Adipose tissue (tissue), 3 donors: Measurements from ENCODE around the gene ZFR2. TPM values are rescaled to one million over a fixed set of nuclear protein-coding genes. Genes with fewer than 3 reads are reported as not detected.

Experiments used
- H3K27ac ChIP-seq: one replicate; pipeline ENCODE4 v1.5.1; 2013; ENCODE audit warnings: low read depth, low read length
- WGBS, 3 donors: extraction: QIAGEN DNeasy Blood & Tissue Kit; methylation state at CpG; one replicate each; pipeline ENCODE4 v1.1.7; 2013; 5-methylcytosine and 5-hydroxymethylcytosine counted together
- polyA plus RNA-seq, 3 donors: library from polyadenylated mRNA; stranded (reverse); fragments of 200-250 nt; gene quantifications; one replicate each; pipeline ENCODE4 v1.2.3, GENCODE V29; 2013
- donor health status: healthy with polysubstance abuse.
- donor health status: Bipolar disorder and iron deficiency.
- donor health status: healthy.

Gene ZFR2
- polyA plus RNA-seq, 3 donors: 0.03 to 0.23 TPM; not detected in 1

DNA sequence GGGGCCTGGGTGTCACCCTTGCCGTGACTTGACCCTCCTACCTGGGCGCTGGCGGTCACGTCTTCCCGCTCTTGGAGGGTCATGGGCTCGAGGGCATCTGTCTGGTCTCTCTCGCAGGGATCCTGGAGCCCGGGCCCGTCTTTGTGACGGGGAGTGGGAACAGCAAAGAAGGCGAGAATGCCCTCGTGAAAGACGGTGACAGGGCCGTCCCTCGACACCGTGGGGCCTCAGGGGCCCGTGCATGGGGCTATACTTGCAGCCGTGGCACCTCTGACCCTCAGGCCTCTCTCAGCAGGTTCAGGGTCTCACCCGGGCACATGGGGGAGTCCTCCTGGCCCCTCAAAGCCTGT lies 61.7 kb downstream of the ZFR2 start:
- WGBS, 3 donors: 66 to 89% (median 73%) methylated on average over 15 to 19 of the region's 19 CpGs
- no peak overlapping the region for H3K27ac ChIP-seq

- 83 to 88% (median 87%) methylated on average over 25 to 29 of the region's 29 CpGs for WGBS, 3 donors
- H3K27ac ChIP-seq: no peak overlapping the region
Measured at GRCh38 chr19:3805859-3806258, 63.0 kb downstream of the ZFR2 start.

DNA sequence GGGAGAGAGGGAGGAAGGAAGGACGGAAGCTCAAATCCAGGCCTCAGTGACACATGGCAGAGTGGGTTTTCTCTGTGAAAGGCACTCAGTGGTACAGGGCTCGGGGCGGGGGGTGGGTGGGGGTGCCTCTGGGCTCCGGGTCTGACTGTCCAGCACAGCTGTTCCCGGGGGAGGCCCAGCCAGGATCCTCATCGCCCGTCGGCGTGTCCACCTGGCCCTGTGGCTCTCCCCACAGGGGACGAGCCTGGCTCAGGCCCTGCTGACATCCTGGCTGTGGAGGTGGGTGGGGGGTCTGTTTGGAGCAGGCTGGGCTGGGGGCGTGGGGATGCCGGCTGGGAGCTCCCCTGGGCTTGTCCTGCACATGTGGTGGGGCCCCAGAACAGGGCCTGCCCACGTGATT lies 64.4 kb downstream of the ZFR2 start:
- 64 to 73% (median 71%) methylated on average over 12 to 13 of the region's 13 CpGs for WGBS, 3 donors

GRCh38 chr19:3803986-3804385 lies 64.9 kb downstream of the ZFR2 start:
- WGBS, 3 donors: 51 to 75% (median 73%) methylated on average over 10 of the region's 10 CpGs

More for the DNA sequence above, 64.4 kb downstream of the ZFR2 start:
- H3K27ac ChIP-seq: no peak overlapping the region

GRCh38 chr19:3803114-3803888 lies 65.5 kb downstream of the ZFR2 start:
- WGBS, 3 donors: 71 to 87% (median 81%) methylated on average over 22 to 24 of the region's 24 CpGs

More at GRCh38 chr19:3803986-3804385, 64.9 kb downstream of the ZFR2 start:
- H3K27ac ChIP-seq: no peak overlapping the region

DNA sequence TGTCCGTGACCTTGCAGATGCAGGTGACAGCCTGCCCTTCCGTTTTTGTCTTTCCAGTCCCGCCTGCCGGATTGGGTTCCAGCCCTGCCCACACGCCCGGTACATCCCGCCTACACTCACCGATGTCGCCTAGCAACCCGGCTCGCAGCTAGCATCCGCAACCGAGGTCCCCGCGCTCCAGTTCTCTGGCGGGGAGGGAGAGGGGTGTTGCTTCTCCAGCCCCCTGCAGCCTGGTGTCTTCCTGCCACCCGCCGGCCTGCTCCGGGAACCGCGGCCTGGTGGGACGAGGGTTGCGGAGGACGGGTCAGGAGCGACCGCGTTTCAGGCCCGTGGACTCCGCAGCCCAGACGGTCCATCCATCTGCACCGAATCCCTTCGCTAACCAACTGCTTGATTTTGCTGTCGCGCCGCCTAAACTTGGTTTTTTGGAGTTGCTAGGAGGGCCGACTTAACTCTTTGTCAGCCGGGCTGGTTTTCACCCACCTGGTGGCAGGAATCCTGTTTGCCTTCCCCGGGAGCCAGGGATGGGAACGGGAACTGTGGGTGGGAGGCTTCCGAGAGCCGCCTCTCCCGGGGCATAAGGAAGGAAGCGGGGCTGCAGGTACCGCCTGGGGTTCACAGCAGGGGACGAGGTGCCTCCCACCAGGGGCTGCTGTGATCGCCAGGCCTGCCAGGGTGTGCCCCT lies 67.3 kb downstream of the ZFR2 start:
- WGBS, 3 donors: 2 to 3% (median 3%) methylated on average over 45 to 46 of the region's 46 CpGs
- no peak overlapping the region for H3K27ac ChIP-seq

More at GRCh38 chr19:3803114-3803888, 65.5 kb downstream of the ZFR2 start:
- H3K27ac ChIP-seq: no peak overlapping the region

DNA sequence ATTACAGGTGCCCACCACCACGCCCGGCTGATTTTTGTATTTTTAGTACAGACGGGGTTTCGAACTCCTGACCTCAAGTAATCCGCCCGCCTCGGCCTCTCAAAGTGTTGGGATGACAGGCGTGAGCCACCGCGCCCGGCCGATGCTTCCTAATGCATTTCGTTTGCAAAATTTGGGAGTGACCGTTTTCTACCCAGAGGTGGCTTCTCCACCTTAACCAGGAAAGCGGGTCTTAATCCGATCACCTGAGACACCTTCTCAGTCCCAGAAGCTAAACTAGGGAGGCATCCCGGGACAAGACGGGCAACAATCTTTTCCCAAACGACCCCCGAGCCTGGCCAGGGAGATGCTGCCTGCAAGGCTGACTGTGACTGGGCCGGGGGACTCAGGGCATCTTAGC lies 67.8 kb downstream of the ZFR2 start:
- WGBS, 3 donors: 30 to 34% (median 33%) methylated on average over 21 of the region's 21 CpGs
- no peak overlapping the region for H3K27ac ChIP-seq

DNA sequence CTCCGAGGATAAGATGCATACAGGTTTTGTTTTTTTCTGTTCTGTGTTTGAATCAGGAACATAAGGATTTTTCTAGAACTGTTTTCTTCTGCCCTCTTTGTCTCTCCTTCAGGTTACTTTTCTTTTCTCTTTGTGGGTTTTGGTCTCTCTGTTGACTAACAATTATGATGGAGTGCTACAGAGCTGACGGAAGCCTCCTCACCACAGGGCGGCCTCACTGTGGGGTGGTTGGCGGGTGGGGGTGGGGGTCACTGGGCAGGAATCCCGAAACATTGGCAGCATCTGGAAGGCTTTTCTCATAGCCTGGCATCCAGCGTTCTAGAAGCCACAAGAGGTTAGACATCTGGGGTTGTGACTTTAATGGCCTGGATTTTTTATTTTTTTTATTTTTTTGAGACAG lies 70.7 kb downstream of the ZFR2 start:
- H3K27ac ChIP-seq: no peak overlapping the region
- 53 to 63% (median 61%) methylated on average over 6 of the region's 6 CpGs for WGBS, 3 donors

DNA sequence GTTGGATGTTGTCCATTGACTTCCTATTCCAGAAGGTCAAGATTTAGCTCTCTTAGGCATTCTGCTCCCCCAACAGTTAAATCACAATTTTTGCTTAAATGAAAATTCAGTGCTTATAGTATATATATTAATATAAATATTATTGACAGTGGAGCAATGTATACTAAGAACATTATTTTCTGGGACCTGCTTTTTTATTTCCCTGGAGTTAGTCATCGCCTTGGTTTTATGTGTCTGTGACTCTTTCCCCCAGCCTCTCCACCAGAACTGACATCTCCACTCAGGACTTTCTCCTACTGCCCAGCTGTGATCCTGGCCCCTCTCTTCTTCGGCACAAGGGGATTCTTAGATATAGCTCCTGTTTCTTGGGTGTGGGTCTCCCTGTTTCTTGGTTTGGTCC lies 72.5 kb downstream of the ZFR2 start:
- no peak overlapping the region for H3K27ac ChIP-seq
- 84 to 94% (median 91%) methylated on average over 2 of the region's 2 CpGs for WGBS, 3 donors

DNA sequence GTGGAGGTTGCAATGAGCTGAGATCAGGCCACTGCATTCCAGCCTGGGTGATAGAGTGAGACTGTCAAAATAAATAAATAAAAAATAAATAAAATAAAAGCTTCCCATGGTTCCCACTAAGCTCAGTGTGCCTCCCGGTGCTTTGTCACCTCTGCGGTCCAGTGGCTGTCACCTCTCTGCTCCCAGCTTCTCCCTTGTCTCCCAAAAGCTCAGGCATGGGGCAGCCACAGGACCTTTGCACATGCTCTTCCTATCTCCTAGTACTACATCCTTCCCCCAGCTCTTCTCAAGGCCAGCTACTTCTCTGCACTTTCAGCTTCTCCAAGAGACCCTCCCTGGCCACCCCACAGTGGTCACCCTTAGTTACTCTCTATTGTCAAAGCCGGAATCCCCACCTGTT lies 75.0 kb downstream of the ZFR2 start:
- 92 to 100% (median 96%) methylated on average over 3 of the region's 3 CpGs for WGBS, 3 donors
- H3K27ac ChIP-seq: no peak overlapping the region

- no peak overlapping the region for H3K27ac ChIP-seq
- 74 to 80% (median 75%) methylated on average over 3 of the region's 3 CpGs for WGBS, 3 donors
Measured at GRCh38 chr19:3792114-3792513, 76.7 kb downstream of the ZFR2 start.

DNA sequence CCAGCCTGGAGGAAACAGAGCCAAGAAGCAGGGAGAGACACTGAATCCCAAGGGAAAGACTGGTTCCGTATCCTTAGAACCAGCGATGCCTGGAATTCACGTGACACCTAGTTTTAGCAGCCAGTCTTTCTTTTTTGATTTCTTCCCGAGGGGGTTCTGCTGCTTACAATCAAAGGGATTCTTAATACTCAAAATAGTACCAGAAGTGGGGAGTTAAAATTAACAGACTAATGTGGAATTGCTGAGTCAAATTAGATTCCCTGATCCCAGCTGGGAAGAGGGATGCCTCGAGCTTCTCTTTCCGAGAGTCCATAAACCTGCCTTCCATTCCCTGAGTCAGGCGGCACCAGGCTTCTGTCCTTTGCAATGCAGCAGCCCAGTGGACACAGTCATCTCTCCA lies 77.9 kb downstream of the ZFR2 start:
- H3K27ac ChIP-seq: no peak overlapping the region
- WGBS, 3 donors: 77 to 81% (median 80%) methylated on average over 7 of the region's 7 CpGs

GRCh38 chr19:3790209-3790734 lies 78.6 kb downstream of the ZFR2 start:
- WGBS, 3 donors: 68 to 73% (median 71%) methylated on average over 6 of the region's 6 CpGs
- no peak overlapping the region for H3K27ac ChIP-seq

DNA sequence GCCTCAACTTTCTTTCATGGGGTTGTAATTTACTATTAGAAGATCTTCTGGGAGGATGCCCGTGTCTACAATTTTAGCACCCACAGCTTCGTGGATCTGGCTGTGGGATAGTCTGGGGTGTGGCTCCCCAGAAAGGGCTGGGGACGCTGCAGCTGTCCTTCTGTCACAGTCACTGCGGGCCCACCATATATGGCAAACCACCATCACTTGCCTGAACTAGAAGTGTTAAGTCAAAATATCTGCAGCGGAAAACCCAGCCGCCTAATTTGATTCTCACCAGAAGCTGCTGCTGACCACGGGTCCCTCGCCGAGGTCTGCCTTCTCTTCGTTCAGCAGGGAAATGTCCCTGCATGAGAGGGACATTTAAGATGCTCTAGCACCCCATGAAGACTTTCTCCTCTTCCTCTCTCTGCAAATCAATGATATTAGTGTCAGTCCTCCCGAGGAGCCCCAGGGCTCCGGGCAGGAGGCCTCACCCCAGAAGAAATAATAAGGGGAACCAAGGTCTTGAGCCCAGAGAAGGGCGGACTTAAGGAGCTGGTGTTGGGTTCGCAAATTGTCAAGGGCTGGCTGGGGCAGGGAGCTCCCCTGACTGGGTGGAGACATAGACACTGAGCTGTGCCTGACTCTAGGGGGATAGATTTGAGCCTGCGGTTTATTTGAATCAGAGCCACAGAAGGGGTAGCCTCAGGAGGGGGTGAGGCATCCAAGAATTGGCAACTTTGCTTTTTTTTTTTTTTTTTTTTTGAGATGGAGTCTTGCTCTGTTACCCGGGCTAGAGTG lies 79.7 kb downstream of the ZFR2 start:
- WGBS, 3 donors: 44 to 52% (median 48%) methylated on average over 15 of the region's 16 CpGs
- no peak overlapping the region for H3K27ac ChIP-seq

- 3 to 4% (median 3%) methylated on average over 83 to 100 of the region's 101 CpGs for WGBS, 3 donors
- H3K27ac ChIP-seq: no peak within 1 kb of the TSS
Measured at GRCh38 chr19:3785938-3786824, 82.7 kb downstream of the ZFR2 start, which contains the start of gene MATK. MATK (minus strand) TSS chr19:3786381; CDS start chr19:3785135, 1,246 bp downstream.

GRCh38 chr19:3785451-3785937 lies 83.3 kb downstream of the ZFR2 start:
- H3K27ac ChIP-seq: no peak overlapping the region
- 1 to 2% (median 1%) methylated on average over 31 to 47 of the region's 47 CpGs for WGBS, 3 donors

DNA sequence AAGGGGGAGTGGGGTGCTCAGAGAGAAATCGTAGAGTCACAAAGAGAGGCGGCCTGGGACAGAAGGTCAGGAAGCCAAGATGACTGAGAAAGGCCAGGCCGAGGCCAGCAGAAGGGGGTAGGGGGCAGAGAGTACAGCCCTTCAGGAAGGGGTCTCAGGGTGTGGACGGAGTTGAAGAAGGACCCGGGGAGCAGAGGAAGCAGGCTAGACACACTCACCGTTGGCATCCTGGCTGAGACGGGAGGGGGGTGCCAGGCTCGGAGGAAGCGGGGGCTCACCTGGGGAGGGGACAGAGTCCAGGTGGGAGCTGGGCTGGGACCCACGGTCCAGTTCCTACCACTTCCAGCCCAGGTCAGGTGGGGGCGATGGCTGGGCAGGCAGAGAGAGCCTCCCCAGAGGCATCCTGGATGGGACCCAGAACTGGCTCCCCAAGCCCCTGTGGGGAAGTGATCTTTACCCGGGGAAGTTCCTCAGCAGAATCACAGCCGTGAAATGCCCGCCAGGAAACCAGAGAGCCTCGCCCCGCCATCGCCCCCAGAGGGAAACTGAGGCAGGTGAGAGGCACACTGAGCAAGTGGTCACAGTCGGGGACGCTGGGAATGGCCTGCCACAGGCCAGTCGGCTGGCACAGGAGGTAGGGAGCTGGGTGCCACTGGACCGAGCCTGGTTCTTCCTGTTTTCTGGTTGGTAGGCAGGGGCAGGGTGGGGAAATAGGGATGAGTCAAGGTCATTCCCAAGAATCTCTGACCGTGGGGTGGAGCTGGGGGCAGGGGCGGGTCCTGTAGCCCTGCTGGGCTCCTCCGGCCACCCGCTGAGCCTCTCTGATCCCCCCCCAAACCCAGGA lies 84.0 kb downstream of the ZFR2 start:
- WGBS, 3 donors: 19 to 38% (median 23%) methylated on average over 25 of the region's 25 CpGs
- no peak overlapping the region for H3K27ac ChIP-seq
